ENCODE data around the gene MSH3. TPM values are rescaled to one million over a fixed set of nuclear protein-coding genes. Genes with fewer than 3 reads are reported as not detected.

Gene MSH3
- total and polyA plus RNA-seq, 2 of the 8 experiments (the other 6 are each of a cell fraction or from before 2014, with no cell fraction given) = 3.6 to 22.6 TPM

DNA sequence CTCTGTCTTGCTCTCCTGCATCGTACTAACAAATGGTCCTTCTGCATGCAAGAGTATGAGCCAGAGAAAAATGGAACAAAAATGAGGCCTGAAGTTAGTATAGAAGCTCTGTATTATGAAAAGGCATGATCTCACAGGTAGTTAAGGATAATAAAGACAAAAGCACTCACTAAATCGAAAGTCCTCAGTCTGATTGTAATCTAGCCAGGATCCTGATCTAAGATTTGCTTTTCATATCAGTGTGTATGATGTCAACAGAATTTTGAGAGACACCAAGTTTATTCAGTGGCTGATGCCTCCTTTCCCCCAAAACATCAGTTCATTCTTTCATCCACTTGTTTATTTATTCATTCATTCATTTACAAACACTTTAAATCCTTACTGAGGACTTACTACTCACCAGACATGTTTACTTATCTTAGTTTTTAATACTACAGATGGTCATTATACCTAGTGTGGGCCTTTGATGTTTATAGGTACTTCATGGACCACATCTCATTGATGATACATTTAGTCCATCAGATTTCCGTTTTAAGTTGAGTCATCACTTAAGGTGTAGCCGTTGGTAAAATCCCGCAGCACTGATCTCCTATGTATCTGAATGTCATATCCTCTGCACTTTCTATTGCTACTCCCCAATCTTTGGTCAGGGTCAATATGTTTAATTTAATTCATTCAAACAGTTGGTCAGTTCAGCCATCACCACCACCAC lies 105.6 kb downstream of the MSH3 start:
- H2BK120ac ChIP-seq (replicated peaks; ENCODE audit: low read depth, low read length) = no peak overlapping the region
- H3K79me1 ChIP-seq (ENCODE audit: low read depth, low read length) = no peaks in the 10 kb centered on the region
- CTCF ChIA-PET (ENCODE audit: partially characterized antibody) = no interaction called here
- H3K27me3 ChIP-seq (replicated peaks in 1 of 4; ENCODE audit: control insufficient read depth in 3 of 4, extremely low read depth in 1 of 4, insufficient read depth in 3 of 4, low read length in 3 of 4) = no peaks in the 10 kb centered on the region
- H4K5ac ChIP-seq (ENCODE audit: insufficient read length, low read depth, low read length) = no peak overlapping the region
- no peak overlapping the region for H4K8ac ChIP-seq (ENCODE audit: extremely low read depth, insufficient read depth, low read length)
- peaks cover 0 to 1% of the 10 kb centered on the region in 2 experiments for H4K20me1 ChIP-seq (replicated peaks in 1 of 2; ENCODE audit: control insufficient read depth in 1 of 2, insufficient read depth in 2 of 2, low read length in 2 of 2)
- H3K9me3 ChIP-seq (ENCODE audit: insufficient read depth in 2 of 2, low read depth in 1 of 2, low read length in 1 of 2) = no peaks in the 10 kb centered on the region
- no peak overlapping the region for H2BK12ac ChIP-seq (ENCODE audit: low read depth, low read length)
- H3K18ac ChIP-seq (ENCODE audit: extremely low read depth, low read length) = no peak overlapping the region
- DNase-seq (ENCODE audit: low read depth in 1 of 2, low spot score in 2 of 2) = no peak
- H3K14ac ChIP-seq (ENCODE audit: insufficient read length) = no peak overlapping the region
- H4K91ac ChIP-seq (replicated peaks; ENCODE audit: insufficient read length, low read length) = no peak overlapping the region
- no peak for TF ChIP-seq CEBPB (IDR thresholded peaks at IDR 0.05; ENCODE audit: low read depth, low read length)
- TF ChIP-seq, protein P1, sequence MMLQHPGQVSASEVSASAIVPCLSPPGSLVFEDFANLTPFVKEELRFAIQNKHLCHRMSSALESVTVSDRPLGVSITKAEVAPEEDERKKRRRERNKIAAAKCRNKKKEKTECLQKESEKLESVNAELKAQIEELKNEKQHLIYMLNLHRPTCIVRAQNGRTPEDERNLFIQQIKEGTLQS (IDR thresholded peaks at IDR 0.05; ENCODE audit: insufficient read depth, low read depth, low read length) = no peak
- TF ChIP-seq RXRA (IDR thresholded peaks at IDR 0.05; ENCODE audit: insufficient read depth, low read depth, low read length) = no peak
- H3K36me3 ChIP-seq (ENCODE audit: control insufficient read depth in 2 of 4, insufficient read depth in 4 of 4, low read length in 3 of 4) = peaks cover 0 to 2% (median 0%) of the 10 kb centered on the region in 4 experiments; a peak in 1 of 8 replicates
- no peak overlapping the region for H3K4me3 ChIP-seq (ENCODE audit: extremely low read depth in 1 of 4, insufficient read depth in 2 of 4, low read depth in 3 of 4, low read length in 4 of 4)
- H3K4ac ChIP-seq (replicated peaks; ENCODE audit: insufficient read length, low read depth, low read length) = no peak overlapping the region
- no peak overlapping the region for H2AFZ ChIP-seq (ENCODE audit: low read length)
- H3K23ac ChIP-seq (ENCODE audit: insufficient read length) = no peak overlapping the region
- H2BK15ac ChIP-seq (ENCODE audit: low read length) = no peak overlapping the region
- no peak overlapping the region for H2AK5ac ChIP-seq (ENCODE audit: low read depth, low read length)
- POLR2A ChIA-PET (ENCODE audit: partially characterized antibody) = interaction anchor here (0.7 kb wide), 2 partner anchors 41 to 230 kb away, joined by 3 read pairs; no protein-coding TSS in a partner anchor
- no peak for FAIRE-seq
- no peak overlapping the region for H2BK5ac ChIP-seq (ENCODE audit: low read depth, low read length)
- no peaks in the 10 kb centered on the region for H3K79me2 ChIP-seq (ENCODE audit: control insufficient read depth in 1 of 2, insufficient read depth in 2 of 2, low read length in 2 of 2)
- H3K9ac ChIP-seq (replicated peaks in 1 of 4; ENCODE audit: extremely low read depth in 1 of 4, low read depth in 3 of 4, low read length in 3 of 4) = no peak overlapping the region
- H2BK20ac ChIP-seq (ENCODE audit: low read length) = no peak overlapping the region
- no peak overlapping the region for H3K4me2 ChIP-seq (ENCODE audit: insufficient read depth in 1 of 2, low read depth in 2 of 2, low read length in 2 of 2)
- 95% methylated on average over 5 of the region's 5 CpGs; no CpG with 5 or more reads in 1 of the 2 experiments for WGBS, 2 experiments (ENCODE audit: extremely low coverage in 1 of 2, insufficient coverage in 1 of 2, insufficient read length in 1 of 2, insufficient replicate concordance in 2 of 2, low coverage in 1 of 2, low lambda C conversion rate in 2 of 2, missing lambda C conversion rate in 1 of 2)
- H3K23me2 ChIP-seq (ENCODE audit: low read depth, low read length) = no peaks in the 10 kb centered on the region
- no peak overlapping the region for H3K27ac ChIP-seq (ENCODE audit: low read depth, low read length)
- peaks cover 0 to 5% (median 2%) of the 10 kb centered on the region in 4 experiments; a peak in 2 of 7 replicates for H3K4me1 ChIP-seq (replicated peaks in 1 of 4; ENCODE audit: control insufficient read depth in 3 of 4, insufficient read depth in 4 of 4, low read length in 3 of 4)
- no peak overlapping the region for H3K56ac ChIP-seq (replicated peaks; ENCODE audit: insufficient read length, low read depth, low read length)

Measured in H1 (cell line).